ENCODE results near the gene AK5.

Gene AK5

GRCh38 chr1:77465139-77465538, 183.3 kb downstream of the AK5 start:
- no peak overlapping the region for H3K27ac Mint-ChIP-seq
- H3K9me3 Mint-ChIP-seq, result no peaks in the 10 kb centered on the region
- no peaks in the 10 kb centered on the region for H3K4me1 Mint-ChIP-seq
- DNase-seq (ENCODE audit: low spot score in 2 of 2) (no peak), ATAC-seq (no peak)
- no peaks in the 10 kb centered on the region for H3K36me3 Mint-ChIP-seq
- no peak overlapping the region for H3K4me3 Mint-ChIP-seq

DNA sequence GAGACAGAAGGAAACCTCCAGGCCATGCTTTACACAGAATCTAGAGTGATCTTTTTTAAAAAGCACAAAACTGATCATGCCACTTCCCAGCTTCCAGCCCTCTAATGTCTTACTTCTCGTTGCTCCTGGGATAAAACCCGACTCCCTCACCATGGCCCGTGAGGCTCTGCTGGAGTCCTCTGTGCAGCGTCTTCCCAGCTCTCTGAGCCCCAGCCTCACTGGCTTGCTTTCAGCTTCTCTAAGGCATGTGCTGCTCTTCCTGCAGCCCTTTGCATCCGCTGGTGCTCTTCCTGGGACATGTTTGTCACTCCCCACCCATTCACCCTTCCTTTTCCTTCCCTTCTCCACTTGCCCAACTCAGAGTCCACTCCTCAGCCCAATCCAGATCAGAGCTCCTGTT, 184.1 kb downstream of the AK5 start:
- Mint-ChIP-seq H3K9me3 (no peaks in the 10 kb centered on the region), H3K27ac (no peak overlapping the region), H3K4me3 (no peak overlapping the region), H3K4me1 (no peaks in the 10 kb centered on the region), H3K36me3 (no peaks in the 10 kb centered on the region)
- no peak for DNase-seq (ENCODE audit: low spot score in 2 of 2)
- ATAC-seq, result no peak

GRCh38 chr1:77467021-77467595, 185.3 kb downstream of the AK5 start:
- no peak overlapping the region for H3K27ac Mint-ChIP-seq
- H3K4me1 Mint-ChIP-seq, result no peaks in the 10 kb centered on the region
- H3K9me3 Mint-ChIP-seq, result no peaks in the 10 kb centered on the region
- no peaks in the 10 kb centered on the region for H3K36me3 Mint-ChIP-seq
- ATAC-seq (no peak), DNase-seq (ENCODE audit: low spot score in 2 of 2) (no peak)
- no peak overlapping the region for H3K4me3 Mint-ChIP-seq

DNA sequence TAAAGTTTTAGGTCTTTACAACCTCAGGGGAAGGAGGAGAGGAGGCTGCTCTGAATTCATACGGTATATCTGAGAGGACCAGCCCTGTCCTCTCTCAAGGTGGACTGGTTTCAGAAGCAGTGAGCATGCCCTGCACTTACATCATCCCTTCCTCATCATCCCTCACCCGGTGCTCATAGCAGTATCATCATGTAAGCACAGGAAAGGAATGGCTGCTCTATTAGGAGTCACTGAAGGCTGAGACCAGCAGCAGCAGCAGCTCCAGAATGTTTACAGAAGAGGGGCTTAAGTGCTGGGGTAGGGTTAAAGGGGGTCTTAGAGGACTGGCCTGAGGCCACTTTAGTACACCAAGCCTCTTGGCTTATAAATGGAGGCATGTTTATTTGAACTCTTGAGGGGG, 185.9 kb downstream of the AK5 start:
- Mint-ChIP-seq H3K4me1 (no peaks in the 10 kb centered on the region), H3K4me3 (no peak overlapping the region), H3K9me3 (no peaks in the 10 kb centered on the region), H3K36me3 (no peaks in the 10 kb centered on the region), H3K27ac (no peak overlapping the region)
- ATAC-seq, result no peak
- DNase-seq (ENCODE audit: low spot score in 2 of 2), result no peak

- Mint-ChIP-seq H3K9me3 (no peaks in the 10 kb centered on the region), H3K27ac (no peak overlapping the region), H3K4me3 (no peak overlapping the region), H3K36me3 (no peaks in the 10 kb centered on the region), H3K4me1 (no peaks in the 10 kb centered on the region)
- ATAC-seq (no peak), DNase-seq (ENCODE audit: low spot score in 2 of 2) (no peak)
Observed at GRCh38 chr1:77468257-77468948, 186.6 kb downstream of the AK5 start.

DNA sequence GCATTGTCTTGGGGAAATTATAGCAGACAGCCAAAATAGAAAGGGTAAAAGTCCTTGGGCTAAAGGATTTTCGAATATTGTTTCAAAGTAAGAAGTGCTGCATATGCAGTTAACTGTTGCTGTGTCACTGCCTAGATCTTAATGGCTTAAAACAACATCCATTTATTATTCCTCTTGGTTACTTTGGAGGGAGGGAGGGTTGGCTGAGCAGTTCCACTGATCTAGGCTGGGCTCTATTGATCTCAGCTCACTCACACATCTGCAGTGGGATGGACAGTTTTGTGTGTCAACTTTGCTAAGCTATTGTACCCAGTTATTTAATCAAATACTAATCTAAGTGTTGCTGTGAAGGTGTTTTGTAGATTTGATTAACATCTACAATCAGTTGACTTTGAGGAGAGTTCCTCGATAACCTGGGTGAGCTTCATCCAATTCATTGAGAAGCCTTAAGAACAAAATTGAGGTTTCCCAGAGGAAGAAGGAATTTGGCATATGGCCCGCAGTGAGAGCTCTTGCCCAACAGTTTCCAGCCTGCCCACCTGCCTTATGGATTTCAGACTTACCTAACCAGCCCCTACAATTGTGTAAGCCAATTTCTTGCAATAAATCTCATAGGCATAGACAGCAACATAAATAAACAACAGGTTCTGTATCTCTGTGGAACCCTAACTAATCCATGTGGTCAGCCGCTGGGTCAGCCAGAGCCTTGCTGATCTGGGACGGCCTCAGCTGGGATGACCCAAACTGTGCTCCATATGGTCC, 187.3 kb downstream of the AK5 start:
- no peaks in the 10 kb centered on the region for H3K9me3 Mint-ChIP-seq
- H3K4me1 Mint-ChIP-seq, result no peaks in the 10 kb centered on the region
- H3K36me3 Mint-ChIP-seq, result no peaks in the 10 kb centered on the region
- DNase-seq (ENCODE audit: low spot score in 2 of 2), result no peak
- no peak overlapping the region for H3K4me3 Mint-ChIP-seq
- no peak for ATAC-seq
- no peak overlapping the region for H3K27ac Mint-ChIP-seq

- H3K36me3 Mint-ChIP-seq, result no peaks in the 10 kb centered on the region
- H3K4me1 Mint-ChIP-seq, result no peaks in the 10 kb centered on the region
- no peak overlapping the region for H3K4me3 Mint-ChIP-seq
- H3K9me3 Mint-ChIP-seq, result no peaks in the 10 kb centered on the region
- DNase-seq (ENCODE audit: low spot score in 2 of 2) (no peak), ATAC-seq (no peak)
- no peak overlapping the region for H3K27ac Mint-ChIP-seq
Observed at GRCh38 chr1:77471691-77472090, 189.9 kb downstream of the AK5 start.

DNA sequence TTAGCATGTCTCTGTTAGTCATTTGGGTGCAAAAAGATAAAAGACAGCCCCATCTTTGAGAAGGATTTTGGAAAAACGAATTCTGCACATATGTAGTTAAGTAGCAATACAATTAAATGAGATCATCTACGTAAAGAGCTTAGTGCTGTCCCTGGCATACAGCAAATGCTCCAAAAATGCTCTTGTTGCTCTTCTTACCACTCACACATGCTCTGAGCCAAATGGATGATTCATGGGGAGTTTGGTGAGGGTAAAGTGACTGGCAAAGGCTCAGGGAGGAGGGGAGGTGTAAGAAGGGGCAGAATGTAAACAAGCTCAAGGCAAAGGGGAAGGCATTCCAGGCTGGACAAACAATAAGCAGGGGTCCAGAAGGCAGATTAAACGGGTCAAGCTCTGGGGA, 191.9 kb downstream of the AK5 start:
- H3K4me1 Mint-ChIP-seq, result no peaks in the 10 kb centered on the region
- no peaks in the 10 kb centered on the region for H3K36me3 Mint-ChIP-seq
- H3K27ac Mint-ChIP-seq, result no peak overlapping the region
- H3K9me3 Mint-ChIP-seq, result peaks cover 2% of the 10 kb centered on the region
- DNase-seq (ENCODE audit: low spot score in 2 of 2), result no peak
- ATAC-seq, result no peak
- no peak overlapping the region for H3K4me3 Mint-ChIP-seq

DNA sequence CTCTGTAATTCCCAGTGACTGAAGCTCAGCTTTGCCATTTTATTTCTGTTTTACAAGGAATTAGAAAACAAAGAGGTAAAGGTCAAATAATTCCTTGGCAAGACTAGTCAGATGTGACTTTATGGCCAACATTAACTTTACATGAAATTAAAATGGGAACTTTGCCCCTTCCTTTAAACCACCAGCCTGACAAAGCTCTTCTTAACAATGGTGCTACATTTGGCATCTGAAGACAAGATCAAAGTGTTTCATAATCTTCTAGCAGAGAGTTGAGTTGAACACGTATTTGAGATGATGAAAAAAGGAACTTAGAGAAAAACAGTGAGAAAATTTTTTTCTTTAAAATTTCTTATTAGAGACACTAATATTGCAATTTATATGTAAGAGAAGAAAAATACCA, 193.8 kb downstream of the AK5 start:
- Mint-ChIP-seq H3K4me3 (no peak overlapping the region), H3K36me3 (no peaks in the 10 kb centered on the region), H3K4me1 (no peaks in the 10 kb centered on the region), H3K27ac (no peak overlapping the region), H3K9me3 (peaks cover 2% of the 10 kb centered on the region)
- DNase-seq (ENCODE audit: low spot score in 2 of 2), result no peak
- no peak for ATAC-seq

- Mint-ChIP-seq H3K36me3 (no peaks in the 10 kb centered on the region), H3K4me1 (no peaks in the 10 kb centered on the region), H3K4me3 (no peak overlapping the region), H3K27ac (no peak overlapping the region), H3K9me3 (peaks cover 2% of the 10 kb centered on the region)
- DNase-seq (ENCODE audit: low spot score in 2 of 2) (no peak), ATAC-seq (no peak)
Observed at GRCh38 chr1:77476475-77476874, 194.7 kb downstream of the AK5 start.

GRCh38 chr1:77484334-77484733, 202.5 kb downstream of the AK5 start:
- DNase-seq (ENCODE audit: low spot score in 2 of 2) (no peak), ATAC-seq (peak; percentile 57)
- Mint-ChIP-seq H3K4me1 (no peaks in the 10 kb centered on the region), H3K36me3 (no peaks in the 10 kb centered on the region), H3K27ac (no peak overlapping the region), H3K4me3 (no peak overlapping the region), H3K9me3 (no peaks in the 10 kb centered on the region)

DNA sequence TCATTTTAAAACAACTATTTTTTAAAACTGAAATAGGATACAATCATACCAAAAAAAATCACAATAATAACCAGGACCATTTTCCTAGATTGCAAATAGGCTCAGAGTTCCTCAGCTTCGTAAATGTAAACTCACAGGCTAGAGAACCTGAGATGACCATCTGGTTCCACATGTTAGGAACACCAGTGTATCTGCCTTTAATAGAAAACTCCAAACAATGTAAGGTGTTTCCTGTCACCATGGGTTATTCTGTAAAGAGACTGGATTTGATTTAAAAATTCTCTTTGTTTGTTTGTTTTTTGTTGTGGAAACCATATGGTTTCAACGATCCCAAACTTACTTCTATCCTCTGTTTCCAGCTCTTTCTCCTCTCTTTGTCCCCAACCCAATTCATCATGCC, 203.1 kb downstream of the AK5 start:
- ATAC-seq (no peak), DNase-seq (ENCODE audit: low spot score in 2 of 2) (no peak)
- no peaks in the 10 kb centered on the region for H3K36me3 Mint-ChIP-seq
- no peak overlapping the region for H3K27ac Mint-ChIP-seq
- no peak overlapping the region for H3K4me3 Mint-ChIP-seq
- no peaks in the 10 kb centered on the region for H3K4me1 Mint-ChIP-seq
- no peaks in the 10 kb centered on the region for H3K9me3 Mint-ChIP-seq

- DNase-seq (ENCODE audit: low spot score in 2 of 2), result no peak
- no peaks in the 10 kb centered on the region for H3K9me3 Mint-ChIP-seq
- no peak overlapping the region for H3K4me3 Mint-ChIP-seq
- H3K4me1 Mint-ChIP-seq, result no peaks in the 10 kb centered on the region
- H3K36me3 Mint-ChIP-seq, result no peaks in the 10 kb centered on the region
- no peak overlapping the region for H3K27ac Mint-ChIP-seq
- ATAC-seq, result no peak
Observed at GRCh38 chr1:77487631-77488030, 205.8 kb downstream of the AK5 start.

DNA sequence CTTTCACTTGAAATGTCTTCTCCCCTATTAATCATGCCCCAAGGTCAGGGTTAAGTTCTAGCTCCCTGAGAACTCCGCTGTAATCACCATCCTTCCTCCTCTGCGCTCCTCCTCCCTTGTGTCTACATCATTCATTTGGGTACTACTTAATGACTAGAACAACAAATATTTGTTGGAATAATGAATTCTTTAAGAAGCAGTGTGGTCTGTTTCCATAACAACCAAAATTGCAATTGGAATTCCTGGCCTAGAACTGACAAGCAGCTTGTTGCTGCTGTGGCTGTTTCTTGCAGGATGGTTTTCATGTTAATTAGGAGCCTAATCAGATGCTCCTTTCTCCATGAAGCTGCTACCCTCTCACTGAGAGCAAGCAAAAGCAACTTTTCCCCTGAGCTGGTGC, 208.1 kb downstream of the AK5 start:
- Mint-ChIP-seq H3K36me3 (no peaks in the 10 kb centered on the region), H3K4me3 (no peak overlapping the region), H3K9me3 (no peaks in the 10 kb centered on the region), H3K4me1 (no peaks in the 10 kb centered on the region), H3K27ac (no peak overlapping the region)
- ATAC-seq (no peak), DNase-seq (ENCODE audit: low spot score in 2 of 2) (no peak)

DNA sequence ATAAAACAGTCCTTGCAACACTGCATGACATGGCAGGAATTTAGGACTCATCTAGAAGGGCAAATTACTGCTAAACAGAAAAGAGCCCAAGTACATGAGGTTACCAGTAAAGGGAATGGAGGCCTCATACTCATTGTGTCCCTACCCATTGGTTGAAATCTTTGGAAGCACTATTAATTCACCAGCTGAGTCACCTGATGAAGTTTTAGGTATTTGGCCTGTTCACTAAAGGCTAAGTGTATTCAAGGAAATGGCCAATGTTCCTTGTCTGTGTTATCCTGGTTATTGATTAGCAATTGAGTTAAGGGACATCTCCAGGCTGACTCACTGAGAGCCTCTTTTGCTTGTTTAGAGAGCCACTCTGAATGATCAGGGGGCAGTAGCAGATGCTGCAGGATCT, 212.2 kb downstream of the AK5 start:
- DNase-seq (ENCODE audit: low spot score in 2 of 2), result no peak
- Mint-ChIP-seq H3K36me3 (no peaks in the 10 kb centered on the region), H3K27ac (no peak overlapping the region), H3K4me1 (no peaks in the 10 kb centered on the region), H3K4me3 (no peak overlapping the region), H3K9me3 (peaks cover 2% of the 10 kb centered on the region)
- ATAC-seq, result no peak

DNA sequence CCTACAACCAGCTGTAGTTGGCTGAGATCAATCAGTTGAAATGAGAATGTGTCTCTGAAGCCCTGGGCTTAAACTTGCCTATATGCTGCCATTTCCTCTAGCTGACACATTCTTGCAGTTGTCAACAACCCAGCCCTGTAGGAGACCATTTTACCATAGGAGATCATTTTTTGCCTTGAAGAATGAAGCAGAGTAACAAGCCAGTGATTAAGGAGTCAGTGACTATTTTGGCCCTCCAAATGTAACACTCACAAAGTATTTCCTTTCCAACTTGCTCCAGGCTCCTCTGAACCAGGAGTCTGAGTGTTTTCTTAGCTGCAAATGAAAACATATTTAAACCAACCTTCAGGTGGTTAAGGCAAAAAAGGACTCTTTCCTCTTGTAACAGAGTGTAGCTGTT, 217.1 kb downstream of the AK5 start:
- Mint-ChIP-seq H3K36me3 (no peaks in the 10 kb centered on the region), H3K4me3 (no peak overlapping the region), H3K9me3 (peaks cover 2% of the 10 kb centered on the region), H3K27ac (no peak overlapping the region), H3K4me1 (no peaks in the 10 kb centered on the region)
- ATAC-seq, result no peak
- DNase-seq (ENCODE audit: low spot score in 2 of 2), result no peak
